Measurements from ENCODE around the gene PPP2R1A.

The PPP2R1A gene

DNA sequence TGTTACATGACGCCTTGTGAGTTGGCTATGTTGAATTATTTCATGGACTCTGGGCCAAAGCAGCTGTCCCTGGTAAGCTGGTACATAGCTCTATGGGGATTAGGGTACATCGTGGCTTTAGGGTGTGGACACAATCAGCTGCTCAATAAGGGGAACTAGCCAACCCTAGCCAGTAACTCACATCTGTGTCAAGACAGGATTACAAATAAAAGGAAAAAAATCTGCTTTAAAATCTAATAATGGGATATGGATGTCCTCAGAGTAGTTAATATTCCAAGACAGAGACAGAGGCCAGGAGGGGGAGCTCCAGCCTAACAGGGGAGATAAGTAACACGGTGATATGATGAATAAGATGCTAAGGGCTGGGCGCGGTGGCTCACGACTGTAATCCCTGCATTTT lies 58.4 kb downstream of the PPP2R1A start:
- DNase-seq, result peak; percentile 63

DNA sequence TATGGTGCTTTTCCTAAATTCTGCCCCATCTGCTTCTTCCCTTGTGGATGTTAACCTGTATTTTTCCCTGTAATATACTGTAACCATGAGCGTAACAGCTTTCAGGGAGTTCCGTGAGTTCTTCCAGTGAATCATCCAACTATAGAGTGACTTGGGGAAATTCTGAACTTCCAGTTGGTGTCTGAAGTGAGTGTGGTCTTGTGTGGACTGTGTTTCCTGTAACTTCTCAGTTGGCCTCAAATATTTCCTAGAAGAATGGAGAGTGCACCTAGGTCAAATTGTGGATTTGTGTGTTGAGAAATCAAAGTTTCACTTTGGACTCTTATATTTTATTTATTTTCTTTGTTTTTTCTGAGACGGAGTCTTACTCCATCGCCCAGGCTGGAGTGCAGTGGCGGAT lies 68.6 kb downstream of the PPP2R1A start:
- DNase-seq, result no peak

DNA sequence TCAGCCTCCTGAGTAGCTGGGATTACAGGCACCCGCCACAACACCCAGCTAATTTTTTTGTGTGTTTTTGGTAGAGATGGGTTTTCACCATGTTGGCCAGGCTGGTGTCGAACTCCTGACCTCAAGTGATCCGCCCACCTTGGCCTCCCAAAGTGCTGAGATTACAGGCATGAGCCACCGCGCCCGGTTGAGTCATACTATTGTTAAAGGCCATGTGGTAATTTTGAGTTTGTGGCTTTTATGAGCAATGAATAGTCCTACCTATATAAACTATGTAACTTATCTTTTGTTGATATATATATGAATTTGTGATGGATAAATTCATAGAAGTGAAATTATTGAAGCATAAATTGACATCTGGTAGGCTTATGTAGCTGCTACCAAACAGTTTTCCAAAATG lies 75.7 kb downstream of the PPP2R1A start:
- DNase-seq, result peak; percentile 23

DNA sequence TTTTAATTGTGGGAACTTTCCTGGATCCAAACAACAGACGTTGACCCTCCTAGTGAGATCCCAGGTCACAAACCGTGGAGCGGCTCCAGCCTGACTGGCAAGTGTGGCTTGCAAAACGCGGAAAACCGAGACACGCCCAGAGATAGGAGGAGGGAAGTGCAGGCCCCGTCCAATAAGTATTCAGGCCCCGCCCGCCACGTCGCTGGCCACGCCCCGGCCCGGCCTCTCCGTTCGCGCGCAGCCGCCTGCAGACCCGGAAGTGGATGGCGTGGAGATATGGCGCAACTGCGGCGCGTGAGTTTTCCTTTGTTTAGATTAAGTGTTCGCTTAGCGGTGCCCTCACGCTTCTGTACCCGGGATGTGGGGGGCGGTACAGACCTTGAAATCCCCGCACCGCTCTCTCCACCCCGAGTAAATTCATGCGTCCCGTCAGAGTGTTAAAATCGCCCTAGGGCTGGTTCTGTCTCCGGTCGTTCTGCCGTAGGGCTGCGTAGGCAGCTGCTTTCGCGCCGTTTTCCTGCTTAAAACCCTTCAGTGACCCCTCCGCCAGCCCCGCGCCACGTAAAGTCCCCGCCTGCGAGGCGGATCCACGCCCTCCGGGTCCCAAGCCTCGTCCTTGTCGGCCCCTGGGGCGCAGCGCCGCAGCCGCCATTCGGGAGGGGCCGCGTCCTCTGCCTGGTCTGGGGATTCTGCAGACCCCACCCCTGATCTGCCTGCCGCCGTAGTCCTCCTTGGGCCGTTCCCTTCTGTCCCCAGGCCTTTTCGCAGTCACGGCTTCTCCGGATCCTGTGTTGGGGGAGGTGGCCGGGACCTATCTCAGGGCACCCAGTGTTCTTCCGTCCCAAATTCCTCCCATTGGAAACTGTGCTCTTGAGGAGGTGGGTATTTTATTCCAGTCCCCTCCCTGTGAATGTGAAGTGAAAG lies 79.7 kb downstream of the PPP2R1A start, which contains the start of gene ZNF766:
Gene ZNF766, plus strand, starts transcription at position 250 of the 924 bp plus-strand sequence. Its CDS starts 27 bp downstream, at position 277.
- DNase-seq, result peak; percentile 98

DNA sequence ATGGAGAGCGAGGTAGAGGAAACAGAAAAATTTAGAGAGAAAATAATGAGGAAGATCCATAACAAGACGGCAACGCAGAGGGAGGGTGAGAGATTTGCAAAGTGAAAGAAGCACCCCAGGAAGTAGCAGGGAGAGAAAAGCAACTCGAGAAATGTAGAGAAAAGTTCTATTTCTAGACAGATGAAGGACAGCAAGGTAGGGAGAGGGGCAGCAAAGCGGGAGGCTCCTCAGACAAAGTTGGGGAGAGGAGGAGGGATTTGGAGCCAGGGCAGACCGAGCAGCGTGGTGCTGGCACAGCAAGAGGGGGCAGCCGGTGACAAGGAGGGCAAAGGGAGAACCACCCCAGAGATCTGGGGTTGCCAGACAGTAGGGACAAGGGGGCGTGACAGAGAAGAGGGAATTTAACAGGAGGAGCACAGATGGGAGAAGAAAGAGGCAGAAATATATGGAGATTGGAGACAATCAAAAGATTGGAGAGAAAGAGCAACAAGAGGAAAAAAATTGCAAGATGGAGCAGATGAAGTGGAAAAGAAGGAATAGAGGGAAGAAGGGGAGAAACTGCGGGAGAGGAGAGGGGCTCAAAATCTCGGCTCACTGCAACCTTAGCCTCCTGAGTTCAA lies 80.5 kb downstream of the PPP2R1A start:
- DNase-seq, result no peak

DNA sequence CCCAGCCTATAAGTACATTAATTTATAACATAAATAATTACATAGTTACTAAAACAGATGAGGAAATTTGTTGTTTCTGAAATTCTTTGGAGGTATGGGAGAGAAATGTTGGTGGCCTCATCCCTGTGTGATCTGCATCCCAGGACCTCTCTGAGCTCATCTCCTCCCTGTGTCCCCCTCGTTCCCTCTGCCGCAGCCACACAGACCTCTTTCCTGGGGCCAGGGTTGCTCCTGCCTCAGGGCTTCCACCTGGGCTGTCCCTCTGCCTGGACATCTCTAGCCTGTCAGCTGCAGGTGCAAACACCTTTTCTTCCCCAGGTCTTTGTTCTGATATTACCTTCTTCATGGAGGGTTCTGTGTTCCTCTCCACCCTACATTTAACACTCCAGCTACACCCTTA lies 83.4 kb downstream of the PPP2R1A start:
- no peak for DNase-seq

DNA sequence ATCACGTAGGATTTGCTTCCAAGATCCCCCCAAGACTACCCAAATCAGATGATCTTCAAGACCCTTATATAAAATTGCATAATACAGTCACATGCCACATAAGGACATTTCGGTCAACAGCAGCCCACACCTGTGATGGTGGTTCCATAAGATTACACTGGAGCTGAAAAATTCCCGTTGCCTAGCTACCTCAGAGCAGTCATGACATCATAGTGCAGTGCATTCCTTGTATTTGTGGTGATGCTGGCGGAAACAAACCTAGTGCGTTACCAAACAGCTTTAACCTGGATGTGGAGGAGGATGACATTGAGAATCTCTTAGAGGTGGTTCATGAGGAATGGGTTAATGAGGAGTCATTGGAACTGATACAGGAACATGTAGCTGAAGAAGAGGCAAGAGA lies 84.3 kb downstream of the PPP2R1A start:
- DNase-seq, result no peak

DNA sequence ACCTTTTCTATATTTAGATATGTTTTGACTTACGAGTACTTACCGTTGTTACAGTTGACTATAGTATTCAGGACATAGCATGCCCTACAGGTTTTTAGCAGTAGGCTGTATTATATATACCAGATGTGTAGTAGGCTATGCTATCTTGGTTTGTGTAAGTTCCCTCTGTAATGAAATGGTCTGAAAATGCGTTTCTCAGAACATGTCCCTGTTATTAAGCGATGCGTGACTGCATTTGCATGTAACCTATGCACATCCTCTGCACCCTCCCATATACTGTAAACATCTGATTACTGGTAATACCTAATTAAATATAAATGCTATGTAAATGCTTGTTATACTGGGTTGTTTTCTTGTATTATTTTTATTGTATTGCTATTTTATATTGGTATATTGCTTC lies 86.1 kb downstream of the PPP2R1A start:
- no peak for DNase-seq

DNA sequence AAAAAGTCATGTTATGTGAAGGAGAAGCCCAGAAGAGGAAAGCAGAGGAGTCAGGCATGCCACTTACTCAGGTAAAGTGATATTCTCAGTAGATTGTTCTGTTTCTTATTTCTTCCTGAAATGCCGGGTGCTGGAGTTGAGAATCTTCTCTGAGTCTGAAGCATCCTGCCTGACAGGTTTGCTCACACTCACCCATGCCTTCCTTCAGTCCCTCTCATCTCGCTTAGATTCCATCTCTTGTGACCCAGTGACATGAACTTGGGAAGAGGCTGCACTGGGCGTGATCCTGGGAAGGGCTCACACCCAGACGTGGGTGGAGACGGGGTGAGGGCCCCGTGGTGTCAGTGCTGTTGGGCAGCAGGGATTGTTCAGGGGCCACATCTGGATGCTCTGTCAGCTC lies 87.6 kb downstream of the PPP2R1A start:
- no peak for DNase-seq
